ENCODE data around the gene SVIP.

DNA sequence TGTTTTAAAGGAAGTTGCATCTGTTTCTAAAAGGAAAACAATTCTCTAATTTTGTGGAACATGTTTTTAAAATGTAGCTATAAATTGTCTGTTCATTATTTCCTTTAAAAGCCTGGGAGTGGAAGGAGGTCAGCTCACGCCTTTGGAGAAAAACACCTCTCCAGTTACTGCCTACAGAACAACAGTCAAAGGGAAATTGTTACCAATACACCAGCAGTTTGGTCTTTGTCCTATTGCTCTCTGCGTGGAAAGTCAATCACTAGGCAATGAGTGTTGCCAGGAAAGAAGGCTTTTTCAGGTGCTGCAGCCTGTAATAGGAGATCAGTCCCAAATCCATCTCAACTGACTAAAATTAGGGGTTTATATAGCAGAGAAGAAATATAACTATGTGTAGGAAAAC, 22.2 kb downstream of the SVIP start:
- TF ChIP-seq CTCF (conservative IDR thresholded peaks at IDR 0.05) (no peak), EZH2 (IDR thresholded peaks at IDR 0.05; ENCODE audit: low read depth) (no peak)

Data from PC-9 (cell line).